NCI-H460 (cell line): ENCODE results near the gene CASK. TPM values are rescaled to one million over a fixed set of nuclear protein-coding genes. Genes with fewer than 3 reads are reported as not detected.
"Not testable (repeated sequence)": the region's sequence is repeated elsewhere in the genome, so short reads cannot be mapped to it uniquely, and the experiment has no call there.

Experiments
- DNase-seq: peaks from one replicate; pipeline ENCODE4 v3.0.0-alpha.2; 2016; ENCODE audit warnings: low read depth; ENCODE audit errors: extremely low read depth
- total RNA-seq: library from RNA; depleted of rRNA; stranded (reverse); fragments of >200 nt; shearing (Covaris generic); gene quantifications from 2 replicates; pipeline ENCODE4 v1.2.3, GENCODE V29; 2014

Gene CASK
- total RNA-seq, 1 experiment from 2014 or later = 27.7 TPM

DNA sequence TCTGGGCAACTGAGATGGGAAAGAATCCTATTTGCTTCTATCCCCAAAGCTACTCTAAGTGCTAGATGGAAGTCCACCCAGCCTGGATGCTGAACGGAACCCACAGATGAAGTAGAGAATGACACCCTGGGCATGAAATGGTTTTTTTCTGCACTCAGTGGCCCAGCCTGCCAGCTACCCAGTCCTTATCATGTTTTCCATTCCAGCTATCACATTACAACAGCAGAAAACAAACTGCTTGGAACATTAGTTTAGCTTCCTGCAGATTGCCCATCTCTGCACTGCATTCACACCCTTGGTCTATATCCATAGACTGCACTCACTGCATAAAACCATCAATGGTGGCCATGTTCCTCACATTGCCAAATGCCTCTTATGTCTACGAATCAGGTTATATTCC, 397.1 kb downstream of the CASK start:
- no peak for DNase-seq

DNA sequence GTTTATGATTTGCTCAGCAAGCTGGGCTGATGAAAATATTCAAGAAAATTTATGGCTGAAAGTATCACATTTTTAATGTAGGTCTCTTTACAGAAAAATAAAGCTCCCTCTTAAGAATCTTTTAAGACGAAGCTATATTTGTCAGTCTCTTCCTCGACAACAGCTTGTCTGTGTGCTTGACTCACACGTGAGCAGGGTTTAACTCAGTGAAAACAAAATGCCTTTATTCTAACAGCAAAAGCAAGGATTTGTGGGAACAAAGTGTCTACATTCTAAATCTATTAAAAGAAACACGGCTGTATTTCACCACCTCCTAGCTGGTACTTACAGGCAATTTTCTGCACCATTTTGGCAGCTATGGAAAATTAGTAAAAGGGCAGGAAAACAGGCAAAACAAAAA, 400.7 kb downstream of the CASK start:
- no peak for DNase-seq

DNA sequence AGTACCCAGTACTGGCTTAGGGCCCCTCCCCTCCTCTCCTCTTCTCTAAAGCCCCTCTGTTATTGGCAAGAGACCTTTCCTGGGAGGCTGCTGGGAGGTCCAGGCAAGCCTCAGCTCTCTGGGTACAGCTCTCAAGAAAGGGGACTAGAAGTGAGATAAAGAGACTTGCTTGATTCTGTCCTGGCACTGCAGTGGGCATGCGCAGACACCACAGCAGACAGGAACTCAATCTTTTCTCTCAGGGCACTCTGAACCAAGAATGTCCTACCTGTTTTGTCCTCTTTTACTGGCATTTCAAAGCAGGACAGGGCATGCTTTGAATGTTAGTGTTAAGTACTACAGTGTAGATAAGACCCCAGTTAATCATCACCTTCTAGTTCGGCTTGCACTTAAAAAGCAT, 401.3 kb downstream of the CASK start:
- DNase-seq = no peak

DNA sequence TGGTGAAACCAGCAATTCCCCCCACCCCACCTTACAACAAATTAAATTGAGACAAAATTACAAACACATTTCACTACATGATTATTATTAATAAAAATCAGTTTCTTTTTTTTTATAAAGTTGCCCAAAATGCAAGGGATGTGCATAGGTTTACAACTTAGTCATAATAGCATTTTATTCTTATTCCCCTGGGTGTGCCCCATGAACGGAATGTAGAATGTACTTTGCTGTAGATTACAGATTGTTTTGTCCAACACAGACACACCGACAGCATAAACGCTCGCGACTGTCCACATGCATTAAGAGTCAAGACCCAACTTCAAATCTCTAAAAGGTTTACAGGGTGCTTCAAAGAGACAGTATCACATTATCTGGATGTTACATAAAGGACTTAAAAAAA, 403.9 kb downstream of the CASK start:
- no peak for DNase-seq

DNA sequence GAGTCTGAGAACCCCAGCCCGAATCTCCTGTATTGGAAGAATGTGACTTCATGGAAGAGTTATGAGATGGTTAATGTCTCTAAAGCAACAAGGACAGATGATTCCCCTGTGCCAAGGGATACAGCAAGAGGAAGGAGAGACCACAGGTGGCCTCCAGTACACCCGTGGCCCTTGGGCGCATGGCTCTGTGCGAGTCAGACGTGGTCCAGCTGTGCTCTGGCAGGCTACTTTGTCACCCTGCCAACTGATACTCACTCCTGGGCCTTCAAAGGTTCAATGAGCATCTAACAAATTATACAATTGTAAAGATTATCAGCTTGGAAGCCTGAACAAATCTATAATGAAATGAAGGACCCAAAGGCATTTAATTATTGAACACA, 404.5 kb downstream of the CASK start:
- no peak for DNase-seq

DNA sequence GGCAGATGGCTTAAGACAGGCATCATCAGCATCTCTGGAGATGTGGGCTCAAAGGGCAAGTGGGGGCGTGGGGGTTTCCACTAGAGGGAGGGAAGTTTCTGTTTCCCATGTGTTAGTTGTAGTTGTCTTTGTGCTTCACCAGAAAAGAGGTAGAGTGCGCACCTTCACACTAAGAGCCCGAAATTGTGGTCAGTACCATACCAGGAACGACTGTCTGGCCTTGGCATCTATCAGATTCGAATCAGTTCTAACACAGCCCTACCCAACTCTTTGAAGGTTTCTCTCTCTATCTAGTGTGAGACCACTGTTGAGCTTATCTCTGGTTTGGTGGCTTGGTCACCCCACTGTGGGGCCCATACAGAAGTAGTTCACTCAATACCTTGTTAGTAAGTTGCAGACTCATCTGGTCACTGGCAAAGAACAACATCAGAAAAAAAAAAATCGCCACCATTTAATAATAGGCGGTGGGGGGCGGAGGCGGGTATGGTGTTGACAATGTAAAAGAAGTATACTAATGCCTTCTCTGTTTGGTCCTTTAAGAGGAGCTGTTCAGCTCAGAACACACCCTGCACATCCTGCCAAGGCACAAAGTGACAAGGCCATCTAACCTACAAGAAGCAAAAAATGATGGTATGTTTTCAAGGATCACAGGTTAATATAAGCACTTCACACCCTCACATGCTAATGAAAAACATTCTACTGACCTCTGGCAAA, 405.1 kb downstream of the CASK start:
- no peak for DNase-seq

DNA sequence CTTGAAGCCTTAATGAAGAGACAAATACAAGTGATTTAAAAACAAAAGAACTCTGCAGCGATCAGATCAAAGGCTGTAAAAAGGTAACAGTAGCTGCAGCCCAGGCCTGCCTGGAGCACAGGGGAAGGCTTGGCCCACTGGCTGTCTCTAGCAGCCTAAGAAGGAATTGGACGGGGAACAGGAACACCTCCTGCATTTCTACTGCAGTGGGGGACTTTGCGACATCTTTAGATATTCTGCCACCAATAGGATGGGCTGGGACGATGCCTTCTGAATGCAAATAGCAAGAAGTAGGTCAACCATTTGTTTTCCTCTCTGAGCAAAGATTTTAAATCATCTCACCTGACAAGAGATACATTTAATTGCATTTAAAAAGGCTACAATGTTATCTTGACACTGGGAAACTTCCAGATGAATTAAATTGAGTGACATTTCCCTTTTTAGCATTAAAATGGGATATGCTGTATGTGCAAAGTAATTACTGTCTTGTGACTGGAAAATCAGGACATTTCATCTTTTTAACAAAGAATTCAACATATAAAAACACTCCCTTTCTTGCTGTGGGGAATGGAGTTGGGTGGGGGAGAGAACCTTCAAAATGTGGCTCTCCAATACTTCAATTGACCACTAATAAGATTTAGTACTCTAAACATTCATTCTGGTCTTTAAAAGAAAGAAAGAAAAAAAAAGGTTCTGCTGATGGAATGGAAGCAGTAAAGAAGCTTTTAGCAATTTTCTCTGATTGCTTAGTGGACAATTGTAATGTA, 406.2 kb downstream of the CASK start:
- no peak for DNase-seq

DNA sequence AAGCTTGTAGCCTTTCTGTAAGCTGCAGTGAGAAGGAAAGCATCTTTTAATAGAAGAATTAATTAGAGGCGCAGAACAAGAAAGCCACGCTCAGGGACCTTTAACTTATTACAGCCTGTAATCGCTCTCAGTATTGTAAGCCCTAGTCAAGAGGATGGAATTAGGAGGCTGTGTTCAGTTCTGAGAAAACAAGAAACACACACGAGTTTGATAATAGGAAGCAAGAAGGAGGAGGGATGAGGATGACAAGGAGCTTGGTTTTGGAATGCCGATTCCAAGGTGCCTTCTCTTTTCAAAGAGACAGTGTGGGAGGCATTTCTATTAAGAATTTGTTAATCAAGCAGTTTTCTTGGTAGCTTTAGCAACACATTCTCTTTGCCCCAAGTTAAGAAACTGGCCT, 406.9 kb downstream of the CASK start:
- DNase-seq = no peak

DNA sequence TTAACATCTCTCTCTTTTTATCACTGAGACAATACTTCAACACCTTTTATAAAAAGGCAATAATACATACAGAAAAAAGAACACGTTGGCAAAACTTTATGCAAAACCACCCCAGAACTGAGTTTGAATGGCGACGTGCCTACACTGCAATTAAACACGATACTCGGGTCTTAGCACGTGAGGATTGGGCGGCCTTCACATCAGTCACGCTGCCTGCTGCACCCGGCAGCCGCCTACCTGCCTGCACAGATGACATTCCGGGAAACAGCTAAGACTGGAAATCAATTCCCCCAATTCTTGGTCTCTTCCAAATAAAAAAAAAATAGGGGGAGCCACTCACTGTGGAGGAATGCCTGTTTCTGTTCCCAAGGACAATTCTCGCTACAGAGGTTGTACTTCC, 408.0 kb downstream of the CASK start:
- no peak for DNase-seq

DNA sequence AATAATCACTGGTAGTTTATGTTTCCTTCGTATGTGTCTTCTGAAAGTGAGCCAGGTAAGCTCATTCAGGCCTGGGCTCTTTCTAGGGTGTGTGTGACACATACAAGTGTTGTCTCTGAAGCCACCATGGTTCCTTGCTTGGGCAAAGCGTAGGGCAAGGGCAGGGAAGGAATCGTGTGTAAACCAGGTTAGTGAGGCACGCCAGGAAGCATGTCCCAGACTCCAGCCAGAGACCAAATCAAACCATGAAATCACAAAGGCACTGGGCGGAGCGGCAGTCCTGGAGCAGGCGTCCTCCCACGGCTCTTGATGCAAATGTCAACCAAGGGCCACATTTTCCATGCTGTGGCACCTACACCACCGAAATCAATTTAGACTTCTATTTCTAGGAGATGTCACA, 409.2 kb downstream of the CASK start:
- no peak for DNase-seq

DNA sequence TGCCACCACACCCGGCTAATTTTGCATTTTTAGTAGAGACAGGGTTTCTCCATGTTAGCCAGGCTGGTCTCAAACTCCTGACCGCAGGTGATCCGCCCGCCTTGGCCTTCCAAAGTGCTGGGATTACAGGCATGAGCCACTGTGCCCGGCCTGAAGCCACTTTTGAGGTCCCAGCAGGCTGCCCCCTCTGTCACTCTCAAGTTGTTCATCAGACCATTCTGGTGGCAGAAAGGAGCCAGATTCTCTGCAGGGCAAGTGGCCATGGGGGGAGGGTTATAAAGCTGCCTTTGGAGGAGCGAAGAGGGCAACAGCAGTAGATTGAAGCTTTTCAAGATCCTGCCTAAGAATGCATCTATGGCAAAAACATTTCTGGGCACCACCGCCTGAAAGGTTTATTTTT, 410.5 kb downstream of the CASK start:
- DNase-seq = not testable (repeated sequence)

DNA sequence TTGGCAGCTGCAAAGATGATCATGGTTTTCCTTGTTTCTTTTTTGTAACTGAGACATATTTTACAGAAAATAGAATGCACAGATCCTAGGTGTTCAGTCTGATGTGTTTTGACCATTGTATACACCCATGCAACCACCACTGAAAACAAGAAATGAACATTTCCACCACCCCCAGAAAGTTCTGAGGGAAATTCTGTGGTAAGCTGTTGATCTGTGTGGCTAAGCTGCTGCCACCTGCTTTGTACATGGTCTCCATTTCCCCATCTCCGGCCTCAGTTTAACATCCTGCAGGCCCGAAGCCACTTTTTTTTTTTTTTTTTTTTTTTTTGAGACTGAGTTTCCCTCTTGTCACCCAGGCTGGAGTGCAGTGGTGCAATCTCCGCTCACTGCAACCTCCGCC, 411.0 kb downstream of the CASK start:
- DNase-seq = no peak

DNA sequence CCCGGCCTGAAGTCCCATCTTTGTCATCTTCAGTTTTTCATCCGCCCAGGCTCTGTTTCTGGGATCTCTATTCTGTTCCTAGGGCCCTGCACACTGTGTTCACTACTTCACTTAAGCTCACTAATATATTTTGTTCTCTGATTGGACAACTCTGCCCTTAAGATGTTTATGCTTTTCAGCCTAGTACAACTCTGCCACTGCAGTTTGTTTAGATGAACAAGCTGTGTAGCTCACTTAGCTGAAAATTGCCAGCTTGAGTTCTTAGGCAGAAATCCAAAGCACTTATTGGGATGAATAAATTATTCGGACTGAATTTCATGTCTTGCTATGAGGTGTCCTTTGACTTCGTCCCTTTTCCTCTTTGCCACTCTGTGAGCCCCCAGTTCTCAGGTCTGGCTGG, 415.4 kb downstream of the CASK start:
- DNase-seq = no peak

DNA sequence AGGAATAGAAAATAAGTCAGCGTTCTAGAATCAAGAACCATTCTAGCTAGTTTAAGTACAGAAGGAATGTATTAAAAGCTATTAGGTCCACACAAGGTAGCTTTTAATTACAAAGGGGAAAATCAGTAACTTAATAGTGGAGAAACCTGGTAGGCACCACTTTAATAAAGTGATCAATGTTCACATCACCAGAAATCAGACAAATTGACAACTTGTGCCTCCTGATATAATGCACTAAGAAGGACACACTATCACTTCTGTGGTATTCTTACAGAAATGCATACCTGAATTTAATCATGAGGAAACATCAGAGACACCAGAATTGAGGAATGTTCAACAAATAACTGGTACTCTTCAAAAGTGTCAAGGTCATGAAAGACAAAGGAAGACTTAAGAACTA, 421.4 kb downstream of the CASK start:
- DNase-seq = no peak

DNA sequence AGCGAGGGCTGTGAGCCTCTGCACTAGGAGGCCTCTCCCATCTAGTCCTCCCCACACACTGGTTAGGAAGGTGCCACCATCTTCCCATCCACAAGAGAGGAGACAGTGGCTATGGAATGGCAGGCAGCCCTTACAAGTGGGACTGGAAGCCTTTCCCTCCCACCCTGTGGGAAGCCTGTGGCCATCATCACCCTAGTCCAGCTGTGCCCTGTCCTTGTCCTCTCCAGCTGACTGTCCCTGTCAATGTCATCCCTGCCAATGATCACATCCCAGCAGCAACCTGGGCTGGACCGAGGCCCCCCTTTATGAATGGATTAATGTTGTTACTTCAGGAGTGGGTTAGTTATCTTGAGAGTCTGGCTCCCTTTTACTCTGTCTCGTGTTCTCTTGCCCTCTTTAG, 423.4 kb downstream of the CASK start:
- no peak for DNase-seq

DNA sequence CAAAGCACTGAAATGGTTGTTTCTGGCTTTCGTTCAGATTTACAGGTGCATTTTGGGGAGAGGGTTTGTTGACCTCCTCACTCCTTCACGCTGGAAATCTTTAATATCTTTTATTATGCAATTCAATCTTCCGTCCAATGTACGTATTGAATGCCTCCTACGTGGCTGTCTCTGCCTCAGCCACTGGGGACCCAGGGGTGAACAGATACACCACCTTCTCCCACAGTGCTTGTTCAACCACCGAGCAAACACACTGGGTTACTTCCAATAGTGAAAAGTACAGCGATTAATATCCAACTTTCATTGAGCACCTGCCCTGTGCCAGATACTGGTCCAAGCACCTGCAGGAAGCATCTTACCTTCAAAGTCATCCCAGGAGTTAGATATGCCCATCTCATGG, 424.2 kb downstream of the CASK start:
- no peak for DNase-seq

DNA sequence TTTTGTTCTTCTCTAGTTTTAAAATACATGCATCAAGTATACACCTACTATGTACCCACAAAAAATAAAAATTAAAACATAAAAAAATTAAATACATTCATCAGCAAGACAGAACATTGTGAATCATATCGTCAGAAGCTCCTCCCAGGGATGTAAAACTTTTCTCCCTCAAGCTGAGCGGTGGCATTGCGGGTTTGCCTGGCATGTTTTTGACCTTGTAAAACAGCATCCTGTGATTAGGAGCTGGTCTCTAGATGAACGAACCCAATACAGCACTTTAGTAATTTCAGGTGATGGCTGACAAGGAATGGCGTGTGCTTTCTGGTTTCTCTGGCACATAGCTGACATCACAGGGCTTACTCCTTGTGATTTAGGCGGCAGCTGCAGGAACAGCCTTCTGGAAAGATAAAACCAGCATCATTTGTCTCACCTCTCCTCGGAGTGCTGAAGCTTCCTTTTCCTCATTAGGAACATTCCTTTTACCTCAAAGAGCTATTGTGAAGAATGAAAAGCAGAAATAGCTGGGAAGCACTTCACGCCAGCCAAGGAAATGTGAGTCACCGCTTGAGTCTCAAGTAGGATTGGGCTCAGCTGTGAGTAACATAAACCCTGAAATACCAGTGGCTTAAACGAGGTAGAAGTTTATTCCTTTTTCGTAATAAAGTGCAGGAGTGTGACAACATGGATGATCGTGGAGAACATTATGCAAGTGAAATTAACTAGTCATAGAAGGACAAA, 431.9 kb downstream of the CASK start:
- DNase-seq = peak; percentile 78

DNA sequence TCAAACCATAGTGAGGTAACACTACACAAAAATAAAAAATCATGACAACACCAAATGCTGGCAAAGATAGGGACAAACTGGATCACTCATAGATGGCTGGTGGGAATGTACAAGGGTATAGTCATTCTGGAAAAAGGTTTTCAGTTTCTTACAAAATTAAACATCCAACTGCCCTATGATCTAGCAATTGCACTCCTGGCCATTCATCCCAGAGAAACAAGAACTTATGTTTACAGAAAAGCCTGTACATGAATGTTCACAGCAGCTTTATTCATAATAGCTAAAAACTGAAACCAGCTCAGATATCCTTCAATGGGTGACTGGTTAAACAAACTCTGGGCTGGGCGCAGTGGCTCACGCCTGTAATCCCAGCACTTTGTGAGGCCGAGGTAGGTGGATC, 432.9 kb downstream of the CASK start:
- DNase-seq = no peak

DNA sequence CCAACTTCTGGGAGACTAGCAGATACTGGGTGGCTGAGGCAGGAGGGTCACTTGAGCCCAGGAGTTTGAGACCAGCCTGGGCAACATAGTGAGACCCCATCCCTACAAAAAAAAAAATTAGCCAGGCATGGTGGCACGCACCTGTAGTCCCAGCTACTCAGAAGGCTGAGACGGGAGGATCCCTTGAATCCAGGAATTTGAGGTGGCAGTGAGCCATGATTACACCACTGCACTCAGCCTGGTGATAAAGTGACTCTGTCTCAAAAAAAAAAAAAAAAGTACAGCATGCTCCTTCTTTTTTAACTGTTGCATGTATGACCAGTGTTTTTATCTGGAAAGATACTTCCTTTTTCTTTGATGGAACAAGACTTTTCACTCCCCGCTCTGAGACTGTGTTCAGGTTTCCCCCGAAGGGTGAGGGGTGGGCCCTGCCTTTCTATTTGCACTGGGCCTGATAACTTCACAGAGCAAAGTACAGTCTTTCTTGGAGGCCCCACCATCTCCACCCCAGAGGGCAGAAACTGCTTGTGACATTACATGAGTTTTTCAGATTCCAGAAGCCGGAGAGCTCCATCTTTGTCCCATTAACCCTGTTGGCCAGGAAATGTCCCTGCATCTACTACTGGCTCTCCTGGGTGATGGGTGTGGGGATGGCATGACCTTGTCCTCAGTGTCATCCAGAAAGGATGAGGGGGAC, 441.1 kb downstream of the CASK start:
- DNase-seq = no peak

DNA sequence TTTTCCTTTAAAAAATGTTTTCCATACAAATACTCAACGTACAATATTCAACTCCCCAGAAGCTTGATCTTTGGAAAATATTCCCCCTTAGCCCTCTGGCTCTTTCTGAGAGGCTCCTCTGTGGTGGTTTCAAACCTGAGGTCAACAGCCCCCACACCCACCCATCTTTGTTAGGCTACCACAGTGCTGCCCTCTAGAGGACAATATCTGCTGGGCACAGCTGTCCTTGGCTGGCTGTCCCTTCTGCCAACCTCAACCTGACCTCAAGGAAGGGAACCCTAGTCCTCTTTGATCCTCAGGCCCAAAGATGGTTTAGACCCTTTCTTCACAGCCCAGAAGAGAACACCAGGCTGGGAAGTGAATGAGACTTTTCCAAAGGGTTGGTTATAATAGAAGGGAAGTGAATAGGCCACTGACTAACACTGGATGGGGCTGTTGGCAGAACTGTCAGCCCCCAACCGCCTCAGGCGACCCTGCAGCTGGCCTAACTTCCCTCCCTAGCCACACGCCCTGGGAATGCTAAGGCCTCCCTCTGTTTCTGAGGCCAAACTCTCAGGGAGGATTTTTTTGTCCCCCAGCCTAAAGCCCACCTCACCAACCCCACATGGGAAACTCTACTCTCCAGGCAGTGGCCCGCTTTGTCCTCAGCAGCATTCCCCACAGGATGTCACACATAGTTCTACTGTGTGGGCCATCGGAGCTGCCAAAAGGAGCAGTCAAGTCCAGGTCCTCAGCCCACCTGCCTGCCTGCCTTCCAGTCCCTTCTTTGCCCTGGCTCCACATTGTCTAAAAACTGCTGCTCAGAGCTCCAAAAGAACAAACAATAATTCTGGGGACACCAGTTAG, 441.9 kb downstream of the CASK start:
- peak; percentile 41 for DNase-seq
